ENCODE measurements around the gene SMARCD2.
"Not testable (repeated sequence)": the region's sequence is repeated elsewhere in the genome, so short reads cannot be mapped to it uniquely, and the experiment has no call there.

The SMARCD2 gene

GRCh38 chr17:63848834-63849689 is 6.6 kb upstream of the SMARCD2 start:
- DNase-seq = no peak

- no peak for DNase-seq
Observed at GRCh38 chr17:63847525-63848249, 5.2 kb upstream of the SMARCD2 start.

- DNase-seq = no peak
Observed at GRCh38 chr17:63845509-63845908, 3.0 kb upstream of the SMARCD2 start.

- DNase-seq = no peak
Observed at GRCh38 chr17:63843910-63844677, 1.6 kb upstream of the SMARCD2 start.

GRCh38 chr17:63843387-63843888 is 953 bp upstream of the SMARCD2 start:
- DNase-seq = not testable (repeated sequence)

- peak; percentile 58 for DNase-seq
Observed at GRCh38 chr17:63842173-63842539, 329 bp downstream of the SMARCD2 start.

- no peak for DNase-seq
Observed at GRCh38 chr17:63841350-63842172, 924 bp downstream of the SMARCD2 start.

- DNase-seq = no peak
Observed at GRCh38 chr17:63840591-63841349, 1.7 kb downstream of the SMARCD2 start.

- DNase-seq = no peak
Observed at GRCh38 chr17:63838631-63839171, 3.8 kb downstream of the SMARCD2 start.

- no peak for DNase-seq
Observed at GRCh38 chr17:63837962-63838600, 4.4 kb downstream of the SMARCD2 start.

GRCh38 chr17:63837480-63837879 is 5.0 kb downstream of the SMARCD2 start:
- DNase-seq = no peak

- no peak for DNase-seq
Observed at GRCh38 chr17:63836811-63837210, 5.7 kb downstream of the SMARCD2 start.

GRCh38 chr17:63835167-63835720 is 7.2 kb downstream of the SMARCD2 start:
- no peak for DNase-seq

GRCh38 chr17:63834431-63835166 is 7.9 kb downstream of the SMARCD2 start:
- DNase-seq = peak; percentile 69

- DNase-seq = no peak
Observed at GRCh38 chr17:63833741-63834373, 8.6 kb downstream of the SMARCD2 start.

GRCh38 chr17:63833026-63833740 is 9.3 kb downstream of the SMARCD2 start:
- DNase-seq = no peak

- DNase-seq = no peak
Observed at GRCh38 chr17:63832455-63832854, 10.0 kb downstream of the SMARCD2 start.

- DNase-seq = no peak
Observed at GRCh38 chr17:63832014-63832413, 10.5 kb downstream of the SMARCD2 start.

Data from NCI-H2107 (cell line).